Germinal center (tissue), 1 donor: Measurements from ENCODE around the gene EIF3B.
"Not testable (repeated sequence)": the region's sequence is repeated elsewhere in the genome, so short reads cannot be mapped to it uniquely, and the experiment has no call there.

Experiments
- DNase-seq: peaks from one replicate; pipeline ENCODE4 v3.0.0; 2012; ENCODE audit warnings: mixed read lengths, low spot score

Gene EIF3B

DNA sequence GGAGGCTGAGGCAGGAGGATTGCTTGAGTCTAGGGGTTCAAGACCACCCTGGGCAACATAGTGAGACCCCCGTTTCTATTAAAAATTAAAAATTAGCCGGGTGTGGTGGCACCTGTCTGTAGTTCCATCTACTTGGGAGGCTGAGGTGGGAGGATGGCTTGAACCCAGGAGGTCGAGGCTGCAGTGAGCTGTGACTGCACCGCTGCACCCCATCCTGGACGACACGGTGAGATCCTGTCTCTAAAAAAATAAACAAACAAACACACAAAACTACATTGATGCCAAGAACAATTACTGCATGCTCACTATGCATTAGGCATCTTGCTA is 48.0 kb downstream of the EIF3B start:
- DNase-seq = no peak

DNA sequence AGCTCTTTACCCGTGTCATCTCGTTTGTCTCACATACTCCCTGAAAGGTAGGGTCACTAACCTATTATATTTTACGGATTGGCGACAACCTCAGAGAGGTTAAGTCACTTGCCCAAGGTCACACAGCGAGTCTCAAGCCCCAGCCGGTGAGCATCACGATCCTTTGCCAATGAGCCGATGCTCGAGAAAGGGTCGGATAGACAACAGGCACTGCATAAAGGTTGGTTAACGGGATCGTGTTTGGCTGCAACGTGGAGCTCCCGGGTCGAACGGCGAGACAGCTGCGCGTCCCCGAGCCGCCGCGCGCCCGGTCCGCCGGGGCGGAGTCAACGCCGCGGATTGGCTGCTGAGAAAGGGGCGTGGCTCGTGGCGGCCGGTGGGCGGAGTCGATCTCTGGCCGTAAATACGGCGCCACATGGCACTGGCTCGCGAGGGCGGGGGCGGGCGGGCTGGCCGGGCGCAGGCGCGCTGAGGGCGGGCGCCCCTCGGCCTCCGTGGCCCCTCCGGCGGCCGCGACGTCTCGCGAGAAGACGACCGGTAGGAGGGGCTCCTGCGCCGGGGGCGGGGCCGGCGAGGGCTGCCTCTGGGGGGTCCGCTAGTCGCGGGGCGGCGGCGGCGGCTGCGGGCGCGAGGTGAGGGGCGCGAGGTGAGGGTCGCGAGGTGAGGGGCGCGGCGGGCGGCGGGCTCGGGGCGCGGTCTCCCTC is 48.5 kb downstream of the EIF3B start, which contains the start of gene CHST12:
Gene CHST12, plus strand, starts transcription at position 598 of the 704 bp plus-strand sequence. CDS start 29,029 bp downstream, outside the sequence.
- peak; percentile 99 for DNase-seq

DNA sequence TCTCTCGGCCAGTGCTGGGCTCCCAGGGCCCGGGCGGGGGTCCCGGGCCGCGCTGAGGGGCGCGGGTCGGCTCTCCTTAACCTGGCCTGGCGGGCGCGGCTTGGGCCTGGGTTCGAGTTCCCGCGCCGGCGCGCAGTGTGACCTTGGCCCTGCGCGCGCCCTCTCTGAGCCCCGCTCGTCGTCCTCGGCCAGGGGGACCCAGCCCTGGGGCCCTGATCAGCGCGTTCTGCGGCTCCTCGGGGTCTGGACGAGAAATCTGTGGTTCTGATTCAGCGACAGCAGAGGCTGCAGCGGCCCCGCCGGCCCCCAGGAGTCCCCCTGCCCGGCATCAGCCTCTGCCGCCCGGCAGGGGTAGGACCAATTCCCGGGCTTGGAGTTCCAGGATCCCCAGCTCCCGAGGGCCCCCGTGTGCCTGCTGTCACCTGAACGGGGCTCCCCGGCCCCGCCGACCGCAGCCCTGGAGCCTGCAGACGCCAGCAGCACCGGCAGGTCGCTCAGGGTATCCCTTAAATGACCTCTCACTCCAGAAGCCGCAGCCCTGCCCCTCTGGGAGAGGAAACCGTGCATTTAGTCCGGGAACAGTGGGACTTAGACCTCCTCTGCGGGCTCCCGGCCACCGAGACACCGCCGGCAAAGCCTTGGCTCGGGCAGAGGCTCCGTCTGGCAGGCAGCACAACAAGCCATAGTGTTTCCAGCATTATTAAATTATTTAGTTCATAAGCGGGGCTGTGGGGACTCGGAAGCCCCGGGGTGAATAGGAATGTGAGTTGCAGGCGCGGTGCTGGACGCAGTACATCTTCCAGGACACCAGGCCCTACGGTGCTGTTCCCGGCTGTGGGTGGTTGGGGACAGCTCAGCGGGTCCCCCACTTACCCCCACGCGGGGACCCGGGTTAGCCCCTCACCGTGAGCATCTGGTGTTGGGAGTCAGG is 49.4 kb downstream of the EIF3B start:
- peak; percentile 57 for DNase-seq

DNA sequence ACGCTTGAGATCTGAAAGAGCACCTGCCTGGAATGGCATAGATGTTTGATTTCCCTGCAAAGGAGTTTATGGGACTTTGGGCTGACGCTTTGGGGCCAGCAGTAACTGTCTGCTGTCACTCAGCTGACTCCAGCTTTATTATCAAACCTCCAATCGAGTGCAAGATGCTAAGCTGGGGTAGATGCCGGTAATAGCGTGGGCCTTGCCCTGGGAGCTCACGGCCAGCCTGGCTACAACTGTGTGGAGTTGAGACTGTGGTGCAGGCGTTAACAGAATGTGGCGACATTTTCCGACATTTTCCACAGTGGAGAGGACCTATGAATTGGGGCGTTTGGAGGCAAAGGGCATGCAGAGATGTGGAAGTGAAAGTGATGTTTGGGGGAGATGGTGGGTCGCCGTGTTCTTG is 50.1 kb downstream of the EIF3B start:
- no peak for DNase-seq

DNA sequence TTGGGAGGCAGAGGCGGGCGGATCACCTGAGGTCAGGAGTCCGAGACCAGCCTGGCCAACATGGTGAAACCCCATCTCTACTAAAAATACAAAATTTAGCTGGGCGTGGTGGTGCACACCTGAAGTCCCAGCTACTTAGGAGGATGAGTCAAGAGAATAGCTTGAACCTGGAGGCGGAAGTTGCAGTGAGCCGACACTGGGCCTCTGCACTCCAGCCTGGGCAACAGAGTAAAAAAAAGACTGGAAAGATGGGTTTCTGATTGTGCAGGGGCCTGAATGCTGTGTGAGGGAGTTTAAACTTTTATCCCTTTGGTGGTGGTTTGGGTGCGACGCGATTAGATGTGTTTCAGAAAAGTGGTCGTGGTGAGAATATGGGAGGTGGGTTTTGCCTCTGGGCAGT is 50.6 kb downstream of the EIF3B start:
- no peak for DNase-seq

DNA sequence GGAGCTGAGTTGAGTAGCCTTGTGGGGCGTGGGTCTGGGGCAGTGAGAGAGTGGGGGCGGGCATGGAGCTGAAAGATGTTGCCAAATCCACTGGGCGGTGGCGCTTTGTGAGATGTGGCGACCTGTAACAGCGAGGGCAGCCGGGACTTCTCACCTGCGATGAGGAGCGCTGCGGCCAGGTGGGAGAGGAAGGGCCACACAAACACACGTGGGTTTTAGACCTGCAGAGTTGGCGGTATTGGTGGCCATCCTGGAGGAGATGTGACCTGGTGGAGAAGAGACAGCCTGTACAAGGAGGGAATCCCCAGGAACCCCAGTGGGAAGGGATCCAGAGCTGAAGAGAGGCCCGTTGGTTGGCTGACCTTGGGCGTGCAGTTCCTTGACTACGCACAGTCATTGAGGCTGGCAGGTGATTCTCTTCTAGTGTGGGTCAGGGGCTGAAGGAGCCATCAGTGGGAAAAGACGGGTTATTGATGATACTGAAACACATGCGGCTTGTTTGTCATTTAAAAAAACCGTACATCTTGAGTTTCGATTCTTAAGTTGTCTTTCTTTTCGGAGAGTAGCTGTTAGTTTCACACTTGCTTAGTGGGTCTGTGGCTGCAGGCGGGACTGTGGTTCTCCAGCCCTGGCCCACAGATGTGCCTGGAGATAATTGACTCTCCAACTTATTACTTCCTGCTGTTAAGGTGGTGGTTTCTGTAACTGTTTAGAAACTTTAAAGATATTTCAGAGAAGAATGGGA is 51.1 kb downstream of the EIF3B start:
- DNase-seq = peak; percentile 33

DNA sequence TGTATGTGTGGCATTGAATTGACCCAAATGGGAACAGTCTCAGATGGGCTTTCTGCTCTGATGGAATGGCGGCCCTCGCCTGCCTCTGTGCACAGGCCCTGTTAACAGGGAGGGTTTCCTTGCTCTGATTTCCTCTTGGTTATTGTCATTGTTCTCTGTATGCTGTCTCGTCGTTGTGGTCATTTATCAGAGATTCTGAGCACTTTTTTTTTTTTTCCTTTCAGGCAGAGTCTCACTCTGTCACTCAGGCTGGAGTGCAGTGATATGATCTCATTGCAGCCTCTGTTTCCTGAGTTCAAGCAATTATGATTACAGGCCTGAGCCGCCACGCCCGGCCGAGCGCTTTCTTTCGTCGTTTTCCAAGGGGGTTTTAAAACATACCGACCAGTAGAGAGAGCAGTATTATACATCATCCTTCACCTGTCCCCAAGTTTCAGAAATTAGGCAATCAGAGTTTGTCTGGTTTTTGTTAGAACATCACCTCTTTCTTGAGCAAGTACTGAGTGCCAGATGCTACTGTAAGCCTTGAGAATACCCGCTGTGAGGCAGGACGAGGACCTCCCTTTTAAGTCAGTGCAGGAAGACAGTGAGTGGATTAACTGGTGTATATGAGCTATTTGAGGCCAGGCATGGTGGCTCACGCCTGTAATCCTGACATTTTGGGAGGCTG is 55.3 kb downstream of the EIF3B start:
- DNase-seq = no peak

DNA sequence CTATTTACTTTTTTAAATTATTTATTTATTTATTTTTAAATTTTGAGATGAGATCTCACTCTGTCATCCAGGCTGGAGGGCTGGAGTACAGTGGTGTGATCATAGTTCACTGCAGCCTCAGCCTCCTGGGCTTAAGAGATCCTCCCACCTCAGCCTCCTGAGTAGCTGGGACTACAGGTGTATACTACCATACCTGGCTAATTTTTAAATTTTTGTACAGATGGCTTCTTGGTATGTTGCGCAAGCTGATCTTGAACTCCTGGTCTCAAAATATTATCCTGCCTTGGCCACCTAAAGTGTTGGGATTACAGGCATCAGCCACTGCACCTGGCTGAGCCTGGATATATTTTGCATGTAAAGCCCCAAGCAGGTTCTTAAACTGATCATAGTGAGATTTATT is 56.4 kb downstream of the EIF3B start:
- no peak for DNase-seq

DNA sequence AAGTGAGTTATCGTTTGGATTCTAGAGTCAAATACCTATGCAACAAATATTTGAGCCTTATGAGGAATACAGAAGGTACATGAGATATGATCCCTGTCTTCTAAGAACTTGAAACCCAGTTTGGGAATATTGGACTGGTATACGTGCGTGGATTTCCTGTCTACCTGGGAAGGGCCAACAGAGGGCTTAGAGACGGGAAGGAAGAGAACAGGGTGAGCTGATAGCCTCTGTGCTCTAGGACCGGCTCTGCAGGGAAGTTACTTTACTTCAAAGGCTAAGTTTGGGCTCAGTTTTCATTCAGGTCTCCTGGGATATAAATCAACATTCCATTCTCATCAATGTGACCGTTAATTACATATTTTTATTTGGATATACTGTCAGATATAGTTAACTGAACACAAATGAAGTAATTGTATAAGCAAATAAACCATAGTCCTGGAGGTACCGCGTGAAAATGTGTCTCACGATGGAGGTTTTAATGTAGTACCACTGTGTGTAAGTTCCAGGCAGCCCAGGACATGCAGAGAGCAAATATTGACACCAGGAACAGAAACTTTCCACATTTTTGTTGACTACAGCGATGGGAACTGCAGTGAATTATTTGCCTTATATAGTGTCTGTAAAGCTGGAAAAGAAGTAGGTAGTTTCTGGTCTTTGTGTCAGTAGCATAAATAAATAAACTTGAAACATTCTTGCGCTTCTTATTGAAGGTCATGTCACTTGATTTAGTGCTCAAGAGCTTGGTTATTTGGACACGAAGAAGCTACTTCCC is 57.4 kb downstream of the EIF3B start:
- no peak for DNase-seq

DNA sequence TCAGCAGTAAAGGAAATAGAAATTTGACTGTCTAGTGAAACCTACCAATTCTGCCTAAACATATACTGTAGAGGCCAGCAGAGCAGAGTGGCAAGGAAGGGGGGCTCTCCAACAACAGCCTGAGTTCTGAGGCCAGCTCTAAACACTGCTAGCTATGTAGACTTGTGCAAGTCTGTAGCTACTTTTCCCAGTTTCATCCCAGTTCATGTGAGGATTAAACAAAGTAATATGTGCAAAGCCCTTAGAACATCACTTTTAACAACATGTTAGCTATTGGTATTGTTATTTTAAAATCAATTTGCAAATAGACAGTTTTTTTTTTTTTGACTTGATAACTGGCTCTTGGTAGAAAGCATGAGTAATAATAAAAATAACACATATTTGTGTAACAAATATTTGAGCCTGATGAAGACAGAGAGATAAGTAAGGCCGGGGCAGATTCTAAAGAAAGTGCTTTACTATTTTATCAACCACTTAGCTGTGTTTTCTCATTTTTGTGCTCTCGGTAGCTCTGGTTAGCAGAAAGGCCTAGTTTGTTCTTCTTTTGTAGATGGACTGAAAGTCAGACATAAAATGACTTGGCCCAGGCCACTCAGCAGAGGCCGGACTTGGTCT is 58.1 kb downstream of the EIF3B start:
- DNase-seq = no peak

DNA sequence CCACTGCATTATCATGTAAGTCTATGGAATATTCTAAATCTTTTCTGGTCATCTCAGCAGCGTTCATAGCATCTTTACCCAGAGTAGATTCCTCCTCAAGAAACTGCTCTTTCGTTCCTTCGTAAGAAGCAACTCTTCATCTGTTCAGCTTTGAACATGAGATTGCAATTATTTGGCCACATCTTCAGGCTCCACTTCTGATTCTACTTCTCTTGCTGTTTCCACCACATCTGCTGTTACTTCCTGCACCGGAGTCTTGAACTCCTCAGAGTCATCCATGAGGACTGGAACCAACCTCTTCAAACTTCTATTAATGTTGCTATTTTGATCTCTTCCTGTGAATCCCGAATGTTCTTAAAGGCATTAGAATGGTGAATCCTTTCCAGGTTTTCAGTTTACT is 61.4 kb downstream of the EIF3B start:
- no peak for DNase-seq

DNA sequence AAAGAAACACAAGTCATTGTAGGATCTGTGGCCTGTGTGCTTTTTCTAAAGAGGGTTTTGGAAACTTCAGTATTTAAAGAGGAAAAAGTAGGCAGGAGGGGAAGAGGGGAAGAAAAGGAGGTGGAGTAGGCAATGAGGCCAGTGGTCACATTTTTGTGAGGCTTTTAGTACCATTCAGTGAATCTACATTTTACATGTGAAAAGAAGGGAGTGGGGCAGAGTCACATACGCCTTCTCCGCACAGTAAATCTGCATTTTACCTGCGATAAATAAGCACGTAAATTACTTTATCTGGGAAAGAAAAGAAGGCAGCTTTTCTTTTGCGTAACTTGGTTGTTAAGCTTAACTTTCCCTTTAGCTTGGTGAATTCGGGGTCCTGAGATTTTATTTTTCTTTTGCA is 62.0 kb downstream of the EIF3B start:
- no peak for DNase-seq

DNA sequence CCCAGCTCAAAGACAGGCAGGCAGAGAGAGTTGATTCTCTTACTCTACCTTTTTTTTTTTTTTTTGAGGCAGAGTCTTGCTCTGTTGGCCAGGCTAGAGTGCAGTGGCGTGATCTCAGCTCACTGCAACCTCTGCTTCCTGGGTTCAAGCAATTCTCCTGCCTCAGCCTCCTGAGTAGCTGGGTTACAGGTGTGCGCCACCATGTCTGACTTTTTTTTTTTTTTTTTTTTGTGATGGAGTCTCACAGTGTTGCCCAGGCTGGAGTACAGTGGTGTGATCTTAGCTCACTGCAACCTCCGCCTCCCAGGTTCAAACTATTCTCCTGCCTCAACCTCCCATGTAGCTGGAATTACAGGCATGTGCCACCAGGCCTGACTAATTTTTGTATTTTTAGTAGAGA is 62.6 kb downstream of the EIF3B start:
- DNase-seq = not testable (repeated sequence)

DNA sequence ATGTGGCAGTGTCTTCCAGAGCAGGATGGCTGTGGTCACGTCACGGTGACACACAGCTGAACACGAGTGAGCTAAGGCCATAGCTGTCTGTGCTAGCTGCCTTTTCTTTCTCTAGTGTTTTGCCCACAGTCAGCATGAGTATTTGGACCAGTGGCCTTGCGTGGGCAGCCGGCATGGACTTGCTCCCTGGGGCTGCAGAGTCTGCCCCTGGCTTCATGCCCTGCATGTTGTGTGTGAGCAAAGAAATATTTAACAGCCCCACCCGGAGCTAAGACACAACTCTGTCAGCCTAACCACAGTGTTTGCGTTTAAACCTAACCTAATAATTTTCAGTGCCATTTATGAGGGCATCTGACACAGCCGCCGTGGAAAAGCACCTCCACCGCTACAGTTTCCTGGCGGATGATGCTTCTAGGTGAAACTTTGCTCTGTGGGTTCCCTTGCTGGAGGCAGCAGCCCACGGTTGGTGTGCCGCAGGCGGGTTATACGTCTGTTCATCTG is 63.4 kb downstream of the EIF3B start:
- DNase-seq = no peak

DNA sequence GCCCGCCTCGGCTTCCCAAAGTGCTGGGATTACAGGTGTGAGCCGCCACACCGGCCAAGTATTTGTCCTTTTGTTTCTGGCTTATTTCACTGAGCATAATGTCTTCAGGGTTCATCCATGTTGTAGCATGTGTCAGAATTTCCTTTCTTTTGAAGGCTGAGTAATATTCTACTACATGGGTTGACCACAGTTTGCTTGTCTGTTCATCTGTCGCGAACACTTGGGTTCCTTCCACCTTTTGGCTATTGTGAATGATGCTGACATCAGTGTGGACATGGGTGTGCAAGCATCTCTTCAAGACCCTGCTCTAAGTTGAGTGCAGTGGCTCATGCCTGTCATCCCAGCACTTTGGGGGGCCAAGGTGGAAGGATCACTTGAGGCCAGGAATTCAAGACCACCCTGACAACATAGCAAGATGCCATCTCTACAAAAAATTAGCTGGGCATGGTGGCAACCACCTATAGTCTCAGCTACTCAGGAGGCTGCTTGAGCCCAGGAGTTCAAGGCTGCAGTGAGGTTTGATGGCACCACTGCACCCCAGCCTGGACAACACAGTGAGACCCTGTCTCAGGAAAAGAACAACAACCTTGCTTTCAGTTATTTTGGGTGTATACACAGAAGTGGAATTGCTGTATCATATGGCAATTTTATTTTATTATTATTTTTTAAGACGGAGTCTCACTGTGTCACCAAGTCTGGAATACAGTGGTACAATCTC is 65.7 kb downstream of the EIF3B start:
- no peak for DNase-seq

DNA sequence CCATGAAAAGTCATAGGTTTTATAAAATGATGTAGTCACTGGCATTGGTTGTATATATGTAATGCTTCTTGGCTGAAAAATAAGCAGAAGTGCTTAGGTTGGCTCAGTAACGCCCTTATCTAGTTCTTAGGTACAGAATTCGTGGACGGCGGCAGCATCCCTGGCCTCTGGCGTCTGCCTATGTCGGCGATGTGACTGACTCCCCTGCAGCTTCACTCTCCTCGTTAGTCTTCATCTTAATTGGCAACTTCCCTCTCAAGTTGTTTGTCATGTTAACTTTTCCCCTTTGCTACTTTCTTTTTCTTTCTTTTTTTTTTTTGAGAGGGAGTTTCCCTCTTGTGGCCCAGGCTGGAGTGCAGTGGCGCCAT is 67.3 kb downstream of the EIF3B start:
- no peak for DNase-seq

DNA sequence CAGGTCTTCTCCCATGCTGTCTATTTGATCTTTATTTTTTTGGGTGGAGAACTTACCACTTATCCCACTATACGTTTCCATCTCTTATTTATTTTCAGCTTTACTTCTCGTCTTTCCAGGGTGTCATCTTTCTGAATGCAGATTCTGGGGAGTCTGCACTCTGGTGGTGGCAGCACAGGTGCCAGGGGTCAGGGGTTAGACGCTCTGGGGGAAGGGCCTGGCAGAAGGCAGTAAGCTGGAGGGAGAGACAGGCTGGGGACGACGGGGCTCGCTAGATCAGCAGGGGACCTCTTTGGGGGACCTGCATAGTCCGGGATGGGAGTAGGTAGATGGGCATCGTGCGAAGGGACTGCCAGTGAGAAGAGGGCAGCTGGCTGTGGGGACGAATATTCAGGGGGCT is 71.1 kb downstream of the EIF3B start:
- no peak for DNase-seq
